ENCODE measurements around the gene AP3D1. TPM values are rescaled to one million over a fixed set of nuclear protein-coding genes. Genes with fewer than 3 reads are reported as not detected.
A peak's percentile ranks its signal among the peaks of the same experiment; 100 is the strongest.

Gene AP3D1
- total and polyA plus RNA-seq, 9 of the 15 experiments (the other 6 are each of a cell fraction or from before 2014, with no cell fraction given) = 1.2 to 86.1 (median 35.9) TPM

- 0 out of 2 replicates have a peak, but pooled peaks have one; percentile 32 for TF ChIP-seq RREB1 (CRISPR knock-in tag; IDR thresholded peaks at IDR 0.05)
- 0 out of 2 replicates have a peak, but pooled peaks have one; percentile 15 for TF ChIP-seq NBN (IDR thresholded peaks at IDR 0.05; ENCODE audit: low read depth)
- TF ChIP-seq NCOA1 (IDR thresholded peaks at IDR 0.05; ENCODE audit: low read depth) = no peak
- no peak for TF ChIP-seq ZNF75A (CRISPR knock-in tag; IDR thresholded peaks at IDR 0.05)
- TF ChIP-seq THAP12 (CRISPR knock-in tag; IDR thresholded peaks at IDR 0.05) = no peak
- TF ChIP-seq PURB (CRISPR knock-in tag; IDR thresholded peaks at IDR 0.05; ENCODE audit: low read depth) = no peak
- no peak for TF ChIP-seq KDM2B (CRISPR knock-in tag; IDR thresholded peaks at IDR 0.05)
- no peak for TF ChIP-seq CREB3 (tag; conservative IDR thresholded peaks at IDR 0.05; ENCODE audit: low read depth)
- peak in 1 of 3 experiments; percentile 60 for TF ChIP-seq YY1 (IDR thresholded peaks at IDR 0.05; ENCODE audit: borderline replicate concordance in 1 of 3, control insufficient read depth in 1 of 3, extremely low read depth in 1 of 3, insufficient read depth in 3 of 3, insufficient read length in 1 of 3, insufficient replicate concordance in 2 of 3, low read depth in 1 of 3, low read length in 2 of 3)
- no peak for TF ChIP-seq ETV1 (tag; conservative IDR thresholded peaks at IDR 0.05; ENCODE audit: low read depth)
- TF ChIP-seq RAD51 (IDR thresholded peaks at IDR 0.05; ENCODE audit: borderline replicate concordance, low read depth) = no peak
- no peak for TF ChIP-seq TCF7 (IDR thresholded peaks at IDR 0.05; ENCODE audit: borderline replicate concordance)
- TF ChIP-seq SRF (CRISPR knock-in tag; IDR thresholded peaks at IDR 0.05) = no peak
- no peak for TF ChIP-seq HINFP (tag; conservative IDR thresholded peaks at IDR 0.05; ENCODE audit: low read depth)
- TF ChIP-seq SP2 (IDR thresholded peaks at IDR 0.05; ENCODE audit: extremely low read depth, low read depth, low read length, poor library complexity, severe bottlenecking) = no peak
Observed at GRCh38 chr19:2060884-2061494, 90.4 kb downstream of the AP3D1 start (continued).
